Liver (tissue), 3 donors: Measurements from ENCODE around the gene FBXL4.

Source experiments
- CTCF ChIP-seq: fragments of 150-350 bp; IDR thresholded peaks from 2 replicates; pipeline ENCODE4 v1.5.1; 2017; ENCODE audit warnings: improper control_type of control experiment, low read depth, low read length; ENCODE audit not compliant: missing input control
- GABPA ChIP-seq, 2 donors: IDR thresholded peaks in 1 of 2; conservative IDR thresholded peaks in 1 of 2; 2 replicates each; pipeline ENCODE4 v1.6.1; 2016; ENCODE audit warnings: antibody characterized with exemption in 2 of 2, mild to moderate bottlenecking in 1 of 2, moderate library complexity in 1 of 2
- MAX ChIP-seq: IDR thresholded peaks from 2 replicates; pipeline ENCODE4 v1.6.1; 2016; ENCODE audit warnings: antibody characterized with exemption
- TF ChIP-seq, protein P1 (sequence below): IDR thresholded peaks from 2 replicates; pipeline ENCODE4 v1.6.1; 2016; ENCODE audit warnings: antibody characterized with exemption
- donor health status: healthy.
- donor health status: healthy.

GRCh38 chr6:98871057-98871456, 76.7 kb downstream of the FBXL4 start:
- TF ChIP-seq MAX (no peak), CTCF (no peak), GABPA (IDR thresholded peaks at IDR 0.05 in 1 of 2, conservative IDR thresholded peaks at IDR 0.05 in 1 of 2) (no peak)
- TF ChIP-seq, protein P1, sequence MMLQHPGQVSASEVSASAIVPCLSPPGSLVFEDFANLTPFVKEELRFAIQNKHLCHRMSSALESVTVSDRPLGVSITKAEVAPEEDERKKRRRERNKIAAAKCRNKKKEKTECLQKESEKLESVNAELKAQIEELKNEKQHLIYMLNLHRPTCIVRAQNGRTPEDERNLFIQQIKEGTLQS: no peak
